GM12878 (cell line): ENCODE results near the gene TEX28. TPM values are rescaled to one million over a fixed set of nuclear protein-coding genes. Genes with fewer than 3 reads are reported as not detected.

Experiments used
- ATAC-seq: fragments of 200-7000 bp; cut with Tn5 transposase; 3 replicates; pipeline ENCODE4 v1.9.1; 2020; ENCODE audit warnings: mild to moderate bottlenecking, moderate library complexity
- BruUV-seq: library from RNA; stranded (reverse); fragments of 400-500 nt; replicated peaks from 2 replicates; lab custom pipeline; 2021; lab: Mats Ljungman, UMichigan
- CTCF ChIA-PET: fragments of 300-600 bp; sonication (Branson Sonifier 250); formaldehyde crosslinking; extraction: SDS; loops from one replicate; lab custom pipeline; 2021; ENCODE audit warnings: inconsistent platforms; lab: Yijun Ruan, JAX
- POLR2A ChIA-PET: fragments of 350-600 bp; formaldehyde crosslinking; extraction: SDS; loops from one replicate; lab custom pipeline; 2021; ENCODE audit warnings: inconsistent platforms; lab: Charles Lee
- RAD21 ChIA-PET: fragments of 300-600 bp; sonication (Branson Sonifier 250); formaldehyde crosslinking; loops from one replicate; lab custom pipeline; 2023; ENCODE audit warnings: antibody characterized with exemption; ENCODE audit not compliant: unreplicated experiment; lab: Charles Lee
- SMC1A ChIA-PET: fragments of 300-600 bp; sonication (Branson Sonifier 250); formaldehyde crosslinking; loops from one replicate; lab custom pipeline; 2023; ENCODE audit not compliant: unreplicated experiment, uncharacterized antibody; lab: Charles Lee
- DNase-seq: peaks from one replicate; pipeline ENCODE4 v3.0.0-alpha.2; 2011; ENCODE audit warnings: low read depth, low spot score
- FAIRE-seq: peaks from 3 replicates; lab custom pipeline; 2011; peaks lifted over from hg19 to GRCh38; lab: Jason Lieb, UNC
- H2AFZ ChIP-seq: 2 replicates; pipeline ENCODE4 v1.6.0; 2011; ENCODE audit warnings: low read depth, low read length, control low read depth; ENCODE audit not compliant: control insufficient read depth
- H3K27ac ChIP-seq: 2 replicates; pipeline ENCODE4 v1.5.1; 2011; ENCODE audit warnings: control low read depth; ENCODE audit not compliant: control insufficient read depth, insufficient read depth
- H3K27me3 ChIP-seq, 2 experiments: replicated peaks in 1 of 2; 2 replicates each; pipeline versions ENCODE4 v1.6.0 to v1.6.1; 2011; ENCODE audit warnings: low read length in 1 of 2; ENCODE audit not compliant: control insufficient read depth in 2 of 2, insufficient read depth in 2 of 2
- H3K36me3 ChIP-seq, 2 experiments: 2 replicates each; pipeline ENCODE4 v1.5.1; 2011; ENCODE audit warnings: low read length in 1 of 2; ENCODE audit not compliant: control insufficient read depth in 2 of 2, insufficient read depth in 2 of 2
- H3K4me1 ChIP-seq: 2 replicates; pipeline ENCODE4 v1.6.1; 2011; ENCODE audit warnings: mild to moderate bottlenecking, low read length, moderate library complexity, mixed read lengths; ENCODE audit not compliant: control insufficient read depth, insufficient read depth
- H3K4me2 ChIP-seq: 2 replicates; pipeline ENCODE4 v1.6.0; 2011; ENCODE audit warnings: control low read depth; ENCODE audit not compliant: control insufficient read depth, insufficient read depth
- H3K4me3 ChIP-seq: fragments of 200-600 bp; sonication (generic); 2 replicates; pipeline ENCODE4 v1.5.1; 2016
- H3K79me2 ChIP-seq: 2 replicates; pipeline ENCODE4 v1.6.0; 2011; ENCODE audit warnings: low read length; ENCODE audit not compliant: control insufficient read depth, insufficient read depth
- H3K9ac ChIP-seq: 2 replicates; pipeline ENCODE4 v1.8.0; 2011; ENCODE audit warnings: low read length, control low read depth, mixed read lengths; ENCODE audit not compliant: control insufficient read depth, insufficient read depth
- H3K9me3 ChIP-seq: replicated peaks from 3 replicates; pipeline ENCODE4 v1.5.1; 2011; ENCODE audit warnings: mild to moderate bottlenecking, low read length; ENCODE audit not compliant: control insufficient read depth, insufficient read depth
- H4K20me1 ChIP-seq: 2 replicates; pipeline ENCODE4 v1.6.0; 2011; ENCODE audit not compliant: control insufficient read depth, insufficient read depth
- BHLHE40 ChIP-seq, 2 experiments: fragments of 450-650 bp in 1 of 2; IDR thresholded peaks; 2 replicates each; pipeline ENCODE4 v1.6.1; 2011 to 2017; ENCODE audit warnings: low read depth in 2 of 2, borderline replicate concordance in 1 of 2, improper control_type of control experiment in 1 of 2, low read length in 1 of 2, mild to moderate bottlenecking in 1 of 2
- CBFB ChIP-seq: IDR thresholded peaks from 2 replicates; pipeline ENCODE4 v1.6.1; 2016; ENCODE audit warnings: antibody characterized with exemption, low read depth
- CEBPZ ChIP-seq: fragments of 150-350 bp; IDR thresholded peaks from 2 replicates; pipeline ENCODE4 v1.6.1; 2016; ENCODE audit warnings: low read depth, low read length
- CREM ChIP-seq: IDR thresholded peaks from 2 replicates; pipeline ENCODE4 v1.6.1; 2014; ENCODE audit warnings: antibody characterized with exemption, low read depth
- ELK1 ChIP-seq: IDR thresholded peaks from 2 replicates; pipeline ENCODE4 v1.6.1; 2012; ENCODE audit warnings: low read depth, low read length, improper control_type of control experiment
- FOS ChIP-seq: IDR thresholded peaks from 3 replicates; pipeline ENCODE4 v1.6.1; 2011; ENCODE audit warnings: borderline replicate concordance; ENCODE audit not compliant: insufficient read length; ENCODE audit errors: extremely low read depth
- GATAD2B ChIP-seq: fragments of 450-650 bp; conservative IDR thresholded peaks from 2 replicates; pipeline ENCODE4 v1.6.1; 2017; ENCODE audit warnings: low read depth, mild to moderate bottlenecking, moderate library complexity
- IRF4 ChIP-seq: IDR thresholded peaks from 2 replicates; pipeline ENCODE4 v1.6.1; 2011; ENCODE audit warnings: low read depth, low read length
- MXI1 ChIP-seq: fragments of 150-350 bp; IDR thresholded peaks from 2 replicates; pipeline ENCODE4 v1.6.1; 2011; ENCODE audit warnings: low read depth, mild to moderate bottlenecking, inconsistent platforms, low read length, improper control_type of control experiment
- RAD51 ChIP-seq: fragments of 450-650 bp; IDR thresholded peaks from 2 replicates; pipeline ENCODE4 v1.6.1; 2016; ENCODE audit warnings: moderate library complexity, mild to moderate bottlenecking, inconsistent platforms
- RBBP5 ChIP-seq: fragments of 200-600 bp; sonication (generic); conservative IDR thresholded peaks from 2 replicates; pipeline ENCODE4 v1.6.1; 2016
- RCOR1 ChIP-seq: conservative IDR thresholded peaks from 2 replicates; pipeline ENCODE4 v1.6.1; 2012; ENCODE audit warnings: low read depth, low read length, improper control_type of control experiment
- SMARCA5 ChIP-seq: fragments of 450-650 bp; IDR thresholded peaks from 2 replicates; pipeline ENCODE4 v1.6.1; 2017; ENCODE audit warnings: mild to moderate bottlenecking
- SMC3 ChIP-seq: IDR thresholded peaks from 2 replicates; pipeline ENCODE4 v1.6.1; 2011; ENCODE audit warnings: low read length, improper control_type of control experiment, borderline replicate concordance
- SUPT20H ChIP-seq: IDR thresholded peaks from 2 replicates; pipeline ENCODE4 v1.6.1; 2011; ENCODE audit warnings: low read depth, mild to moderate bottlenecking, low read length, moderate library complexity, borderline replicate concordance; ENCODE audit not compliant: control insufficient read depth
- USF1 ChIP-seq: IDR thresholded peaks from 2 replicates; pipeline ENCODE4 v1.6.1; 2011; ENCODE audit warnings: borderline replicate concordance, low read depth, mild to moderate bottlenecking, moderate library complexity, mixed read lengths, low read length; ENCODE audit not compliant: insufficient read depth; ENCODE audit errors: extremely low read length
- YY1 ChIP-seq: IDR thresholded peaks from 2 replicates; pipeline ENCODE4 v1.6.1; 2011; ENCODE audit warnings: low read depth, mild to moderate bottlenecking, low read length
- ZNF217 ChIP-seq: fragments of 450-650 bp; IDR thresholded peaks from 2 replicates; pipeline ENCODE4 v1.6.1; 2017; ENCODE audit warnings: antibody characterized with exemption, mild to moderate bottlenecking
- ZNF274 ChIP-seq: IDR thresholded peaks from one replicate; pipeline ENCODE4 v1.8.0; 2011; ENCODE audit not compliant: insufficient read length, insufficient read depth
- ZSCAN29 ChIP-seq: fragments of 450-650 bp; IDR thresholded peaks from 2 replicates; pipeline ENCODE4 v1.6.1; 2017; ENCODE audit warnings: mild to moderate bottlenecking, moderate library complexity
- WGBS: methylation state at CpG from one replicate; pipeline ENCODE4 v1.1.6; 2016; ENCODE audit warnings: low lambda C conversion rate; ENCODE audit not compliant: insufficient replicate concordance, insufficient coverage; ENCODE audit errors: missing lambda C conversion rate; 5-methylcytosine and 5-hydroxymethylcytosine counted together
- in situ Hi-C: fragments of 300-500 bp; cut with MboI; formaldehyde crosslinking; loops from 9 replicates; pipeline ENCODE4 v1.14.3; 2018; ENCODE audit warnings: mixed read lengths
- intact Hi-C: fragments of 100-400 bp; cut with micrococcal nuclease; formaldehyde crosslinking; loops from one replicate; pipeline ENCODE4 v1.14.2; 2022; ENCODE audit not compliant: unreplicated experiment
- polyA plus RNA-seq, 11 experiments: library from polyadenylated mRNA; depleted of rRNA in 4 of 11; unstranded in 6 of 11; stranded (reverse) in 5 of 11; fragments of >200 nt; fragmentation: Nextera tagmentation in 4 of 11; fragmentation: Illumina TruSeq in 1 of 11; extraction: Ambion mirVana in 4 of 11; extraction: Trizol in 1 of 11; gene quantifications; 1 replicate in 1 of 11; 2 replicates in 10 of 11; pipeline versions ENCODE4 v1.2.1 to v1.2.3, GENCODE V29; 2011 to 2016; ENCODE audit warnings: inconsistent platforms in 2 of 11, missing spikeins in 2 of 11, low read depth in 1 of 11
- total RNA-seq, 4 experiments: library from RNA; depleted of rRNA in 3 of 4; stranded (reverse); fragments of >200 nt in 3 of 4; fragmentation: Illumina TruSeq in 1 of 4; extraction: Trizol in 1 of 4; gene quantifications; 2 replicates each; pipeline versions ENCODE4 v1.2.1 to v1.2.3, GENCODE V29; 2013 to 2021

Gene TEX28
- total and polyA plus RNA-seq, 10 of the 15 experiments (the other 5 are each of a cell fraction or from before 2014, with no cell fraction given): not detected

GRCh38 chrX:154328646-154329045 is 33.7 kb upstream of the TEX28 start:
- no peak overlapping the region for H3K4me3 ChIP-seq
- H3K9ac ChIP-seq: no peak overlapping the region
- no peak overlapping the region for H3K4me2 ChIP-seq
- no peaks in the 10 kb centered on the region for H3K36me3 ChIP-seq
- FAIRE-seq: no peak
- no peak for TF ChIP-seq RBBP5
- TF ChIP-seq FOS: no peak
- no peak for TF ChIP-seq IRF4
- no peak for TF ChIP-seq GATAD2B
- no peak for TF ChIP-seq SUPT20H
- TF ChIP-seq ELK1: no peak
- no peak for TF ChIP-seq CREM
- TF ChIP-seq RCOR1: no peak
- no peak for TF ChIP-seq MXI1
- no peak for TF ChIP-seq BHLHE40 (IDR thresholded peaks at IDR 0.05; ENCODE audit: borderline replicate concordance in 1 of 2, low read depth in 2 of 2, low read length in 1 of 2)
- TF ChIP-seq ZSCAN29: no peak
- no peak for TF ChIP-seq RAD51
- TF ChIP-seq ZNF274: no peak
- no peak for TF ChIP-seq ZNF217
- no peak for TF ChIP-seq SMARCA5
- no peak for TF ChIP-seq SMC3
- TF ChIP-seq YY1: no peak
- no peak for TF ChIP-seq CBFB
- no peak for TF ChIP-seq USF1
- TF ChIP-seq CEBPZ: no peak
- POLR2A ChIA-PET: interaction anchor here (0.6 kb wide), 1 partner anchor 33 kb away, joined by 3 read pairs; no protein-coding TSS in a partner anchor
- no peaks in the 10 kb centered on the region for H3K27me3 ChIP-seq
- no peaks in the 10 kb centered on the region for H3K9me3 ChIP-seq
- no peak for DNase-seq
- H4K20me1 ChIP-seq: no peaks in the 10 kb centered on the region
- BruUV-seq: no TSS peak
- intact Hi-C loops: no loop called here
- RAD21 ChIA-PET: interaction anchor here (0.6 kb wide), 1 partner anchor 191 kb away, joined by 3 read pairs; no protein-coding TSS in a partner anchor
- no peak overlapping the region for H2AFZ ChIP-seq
- no peak overlapping the region for H3K27ac ChIP-seq
- WGBS: 83% methylated on average over 5 of the region's 5 CpGs
- no peak for ATAC-seq
- SMC1A ChIA-PET: no interaction called here
- H3K4me1 ChIP-seq: peaks cover 6% of the 10 kb centered on the region
- in situ Hi-C loops: no loop called here
- CTCF ChIA-PET: interaction anchor here (1.2 kb wide), 1 partner anchor 19 kb away, joined by 3 read pairs; no protein-coding TSS in a partner anchor
- H3K79me2 ChIP-seq: no peaks in the 10 kb centered on the region
